Stimulated activated CD8-positive, alpha-beta memory T cell treated with anti-CD3 and anti-CD28 coated beads, Interleukin-15, amount 100 ng/mL, for 24 hours (primary cell): ENCODE measurements around the gene SLC1A5.

ENCODE experiments used
- DNase-seq: peaks from one replicate; pipeline ENCODE4 v3.0.0-alpha.2; 2020; ENCODE audit warnings: low read depth

SLC1A5 gene

DNA sequence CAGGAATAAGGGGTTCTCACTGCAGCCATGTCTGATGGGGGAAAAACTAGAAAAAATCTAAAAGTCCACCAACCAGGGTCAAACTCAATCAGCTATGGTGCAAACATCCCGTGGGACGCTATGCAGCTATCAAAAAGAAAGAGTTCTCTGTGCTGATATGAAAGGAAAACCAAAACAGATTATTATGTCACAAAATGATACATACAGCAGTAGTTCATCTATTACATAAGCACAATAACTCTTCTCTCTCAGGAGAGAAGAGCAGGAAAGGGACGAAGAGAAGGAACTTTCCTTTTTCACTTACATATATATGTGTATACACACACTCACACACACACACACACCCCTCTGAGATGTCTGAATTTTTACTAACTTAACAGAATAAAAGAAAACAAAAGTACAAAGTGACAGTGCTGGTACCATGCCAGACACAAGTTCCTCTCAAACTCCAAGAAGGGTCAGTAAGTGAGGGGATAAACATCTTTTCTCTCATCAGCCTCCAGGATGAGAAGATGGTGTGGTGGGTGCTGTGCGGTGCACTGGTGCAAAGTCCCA lies 45.4 kb downstream of the SLC1A5 start:
- DNase-seq: no peak

DNA sequence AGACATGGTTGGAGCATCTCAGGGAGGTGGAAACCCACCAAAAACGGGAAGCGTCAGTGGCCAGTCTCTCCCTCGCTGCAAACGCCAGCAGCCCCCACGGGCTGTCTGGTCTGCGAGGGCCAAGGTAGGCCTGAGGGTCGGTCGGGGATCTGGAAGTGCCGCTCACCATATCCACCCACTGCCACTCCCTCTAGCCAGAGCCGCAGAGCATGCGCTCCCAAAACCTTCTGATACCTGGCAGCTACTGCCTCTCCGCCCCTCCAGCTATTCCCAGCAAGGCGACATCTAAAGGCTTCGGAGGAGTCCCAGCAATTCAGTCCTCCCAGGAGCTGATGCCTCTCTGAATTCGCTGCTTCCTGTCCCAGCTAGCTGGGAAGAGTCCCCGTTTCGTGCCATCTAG lies 46.9 kb downstream of the SLC1A5 start:
- DNase-seq: no peak

DNA sequence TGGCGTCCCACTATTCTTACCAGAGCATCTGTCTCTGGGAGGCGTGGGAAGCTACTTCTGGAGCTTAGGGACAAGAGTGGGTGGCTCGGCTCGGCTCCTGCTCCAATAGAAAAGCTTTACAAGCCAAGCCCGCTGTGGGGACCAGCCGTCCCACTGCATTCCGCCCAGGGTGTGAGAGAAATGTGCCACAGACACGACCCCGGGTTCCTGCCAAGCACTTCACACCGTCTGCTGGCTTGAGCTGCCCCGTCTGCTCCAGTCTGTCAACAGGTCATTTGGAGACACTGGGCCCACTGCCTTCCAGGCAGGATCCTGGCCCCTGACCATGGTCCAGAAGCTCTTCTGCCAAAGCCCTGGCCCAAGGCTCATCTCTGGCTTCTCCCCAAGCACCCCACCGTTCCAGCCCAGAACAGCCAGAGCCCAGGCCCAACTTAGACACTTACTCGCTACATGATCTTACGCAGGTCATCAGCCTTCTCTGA lies 49.1 kb downstream of the SLC1A5 start:
- no peak for DNase-seq

DNA sequence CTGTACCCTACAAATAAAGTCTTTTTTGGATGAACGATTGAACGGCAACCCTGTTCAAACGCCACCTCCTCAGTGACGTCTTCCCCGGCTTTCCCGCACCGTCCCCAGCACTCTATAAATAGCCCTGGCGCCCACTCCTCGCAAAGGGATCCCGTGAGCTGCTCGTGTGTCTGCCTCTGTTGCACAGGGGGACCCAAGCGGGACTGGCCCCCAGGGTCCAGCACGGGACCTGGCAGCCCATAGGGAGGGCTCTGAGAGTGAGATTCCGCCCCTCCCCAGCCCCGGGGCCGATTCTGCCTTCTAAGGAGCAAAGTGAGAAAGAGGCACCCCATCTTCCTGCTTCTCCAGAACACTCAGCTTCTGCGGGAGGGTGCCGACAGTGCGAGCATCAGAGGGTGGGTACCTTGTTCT lies 50.6 kb downstream of the SLC1A5 start:
- no peak for DNase-seq

DNA sequence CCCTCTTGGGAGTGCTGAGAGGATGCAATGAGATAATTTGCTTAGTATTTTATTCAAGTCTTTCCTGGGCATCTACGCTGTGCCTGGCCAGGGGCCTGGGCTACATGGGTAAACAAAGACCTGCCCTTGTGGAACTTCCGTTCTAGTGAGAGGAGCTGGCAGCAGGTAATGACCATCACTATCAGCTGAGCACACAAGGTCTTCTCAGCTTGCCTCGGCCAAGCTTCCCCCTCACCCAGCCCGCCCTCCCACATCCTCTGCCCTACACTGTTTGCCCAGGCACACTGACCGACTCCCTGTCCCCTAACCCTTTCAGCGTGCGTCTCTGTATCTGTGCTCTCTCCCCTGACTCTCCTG lies 51.1 kb downstream of the SLC1A5 start:
- no peak for DNase-seq

DNA sequence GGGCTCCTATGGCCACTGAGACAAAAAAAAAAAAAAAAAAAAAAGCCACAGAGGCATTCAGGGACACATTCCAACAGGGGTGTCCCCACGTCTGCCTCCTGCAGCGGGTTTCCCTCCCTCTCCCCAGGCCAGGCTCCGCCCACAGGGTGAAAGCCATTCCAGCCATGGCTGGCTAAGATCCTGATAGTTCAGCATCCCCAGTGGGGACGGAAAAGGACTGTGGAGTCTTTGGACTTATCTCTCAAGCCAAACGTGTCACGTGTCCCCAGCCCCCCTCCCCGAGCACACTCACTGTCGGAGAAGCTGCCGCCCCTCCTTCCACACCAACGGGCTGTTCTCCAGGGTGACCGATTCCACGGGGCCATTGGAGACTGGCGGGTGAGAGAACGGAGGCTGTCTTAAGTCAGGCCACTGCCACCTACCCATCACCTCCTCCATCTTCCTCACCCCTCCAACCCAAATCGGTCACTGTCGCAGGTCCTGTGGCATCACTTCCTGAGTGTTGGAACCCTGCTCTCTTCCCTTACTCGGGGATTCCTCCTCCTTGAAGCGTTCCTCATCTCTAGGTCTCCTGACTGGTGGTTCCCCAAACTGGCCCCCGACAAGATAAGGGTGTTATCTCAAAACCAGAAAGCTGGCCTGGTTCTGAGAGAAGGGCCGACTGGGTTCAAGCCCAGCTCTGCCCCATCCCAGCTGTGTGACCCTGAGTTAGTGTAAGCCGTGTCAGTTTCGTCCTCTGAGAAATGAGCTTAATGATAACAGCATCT lies 51.7 kb downstream of the SLC1A5 start:
- DNase-seq: no peak

DNA sequence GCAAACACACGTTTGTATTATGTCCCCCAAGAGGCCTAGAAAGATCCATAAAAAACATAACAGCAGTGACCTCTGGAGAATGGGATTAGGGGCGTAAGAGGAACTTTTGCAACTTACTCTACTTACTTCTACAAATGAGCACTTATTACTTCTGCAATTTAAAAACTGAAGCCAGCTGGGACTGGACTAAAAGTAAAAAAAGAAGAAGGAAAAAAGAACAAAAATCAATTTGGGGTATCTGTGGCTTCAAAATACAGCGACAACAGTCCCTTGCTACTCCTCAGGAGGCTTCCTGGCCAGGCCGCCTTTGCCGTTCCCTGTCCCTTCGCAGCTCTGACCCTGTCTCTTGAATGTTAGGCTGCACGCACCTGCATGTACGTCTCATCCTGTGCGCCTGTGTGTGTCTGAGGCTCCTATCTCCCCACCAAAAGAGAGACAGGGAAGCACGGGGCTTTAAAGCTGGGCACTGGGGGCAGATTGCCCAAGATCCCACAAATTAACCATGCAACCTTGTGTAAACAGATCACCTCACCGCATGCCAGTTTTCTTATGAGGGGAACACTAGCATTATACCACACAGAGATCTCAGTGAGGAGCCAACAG lies 54.6 kb downstream of the SLC1A5 start:
- DNase-seq: no peak

DNA sequence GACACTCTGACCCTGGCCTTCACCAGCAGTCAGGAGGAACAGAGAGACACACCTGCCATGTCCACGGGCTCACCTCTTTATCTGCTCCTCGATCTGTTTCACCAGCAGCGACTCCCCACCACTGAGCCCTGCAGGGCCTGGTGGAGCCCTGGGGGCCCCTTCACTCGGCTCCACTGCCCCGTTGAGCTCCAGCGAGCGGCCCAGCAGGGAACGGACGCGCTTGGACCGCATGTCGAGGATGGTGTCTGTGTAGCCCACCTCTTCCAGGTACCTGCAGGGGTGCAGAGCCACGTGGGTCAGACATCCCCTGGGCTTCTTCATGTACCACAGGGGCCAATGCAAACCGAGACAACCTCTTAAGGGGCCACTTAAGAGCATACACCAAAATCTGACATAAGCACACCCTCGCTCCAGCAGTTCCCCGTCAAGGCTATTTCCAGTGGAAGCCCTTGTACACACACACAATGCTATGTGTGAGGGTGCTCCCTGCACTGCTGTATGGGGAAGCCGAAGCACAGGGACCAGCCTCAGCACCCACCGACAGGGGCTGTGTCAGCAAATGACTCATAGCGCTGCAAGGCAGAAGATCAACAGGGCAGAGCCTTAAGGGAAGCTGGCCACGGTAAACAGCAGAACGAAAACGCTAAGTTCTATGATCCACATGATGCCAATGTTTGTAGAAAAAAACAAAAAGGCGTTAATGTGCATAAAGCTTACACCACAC lies 55.3 kb downstream of the SLC1A5 start:
- DNase-seq: no peak

DNA sequence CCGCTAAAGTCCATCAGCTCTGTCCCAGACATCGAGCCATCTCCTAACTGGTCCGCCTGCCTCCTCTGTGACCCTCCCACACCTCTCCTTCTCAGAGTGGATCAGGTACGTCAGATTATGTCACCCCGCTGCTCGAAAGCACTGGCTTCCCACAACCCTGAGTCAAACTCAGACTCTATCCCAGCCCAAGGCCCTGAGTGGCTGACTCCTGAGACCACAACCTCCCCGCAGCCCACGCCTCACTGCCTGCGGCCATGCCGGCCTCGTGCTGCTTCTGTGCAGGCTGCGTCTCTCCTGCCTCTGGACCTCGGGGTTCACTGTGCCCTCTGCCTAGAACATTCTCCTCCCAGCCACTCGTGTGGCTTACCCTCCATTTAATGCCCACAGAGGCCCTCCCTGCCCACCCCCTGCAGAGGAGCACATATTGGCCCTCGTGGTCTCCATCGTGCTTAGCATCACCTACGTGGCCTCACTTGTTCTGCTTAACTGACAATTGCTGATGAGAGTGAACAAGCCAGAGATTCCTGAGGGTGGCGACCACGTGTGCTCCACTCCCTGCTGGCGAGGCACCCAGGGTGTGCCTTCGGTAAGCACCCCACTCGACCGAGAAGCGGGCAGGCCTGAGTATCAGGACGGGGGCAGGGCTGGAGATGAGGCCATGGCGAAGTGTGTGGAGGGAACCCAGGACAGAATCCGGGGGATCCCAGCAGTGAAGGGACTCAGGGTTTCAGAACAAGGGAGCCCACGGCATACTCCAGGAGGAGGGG lies 56.0 kb downstream of the SLC1A5 start:
- DNase-seq: no peak

DNA sequence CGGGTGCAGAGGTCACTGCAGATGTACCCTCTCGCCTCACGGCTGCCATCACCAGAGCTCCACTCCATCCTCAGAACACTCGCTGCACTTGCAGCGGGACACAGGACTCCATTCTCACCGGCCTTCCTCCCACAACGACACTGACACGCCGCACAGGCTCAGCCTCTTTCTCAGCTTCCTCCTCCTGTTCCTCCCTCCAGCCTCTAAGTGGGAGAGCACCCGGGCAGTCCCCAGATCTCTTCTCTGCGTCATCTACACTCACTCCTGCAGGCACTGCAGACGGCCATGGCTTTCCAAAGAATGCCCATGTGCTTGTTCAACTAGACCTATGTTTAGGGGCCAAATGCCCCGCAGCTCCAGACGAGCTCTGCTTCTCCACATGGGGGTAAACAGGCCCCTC lies 56.8 kb downstream of the SLC1A5 start:
- no peak for DNase-seq

DNA sequence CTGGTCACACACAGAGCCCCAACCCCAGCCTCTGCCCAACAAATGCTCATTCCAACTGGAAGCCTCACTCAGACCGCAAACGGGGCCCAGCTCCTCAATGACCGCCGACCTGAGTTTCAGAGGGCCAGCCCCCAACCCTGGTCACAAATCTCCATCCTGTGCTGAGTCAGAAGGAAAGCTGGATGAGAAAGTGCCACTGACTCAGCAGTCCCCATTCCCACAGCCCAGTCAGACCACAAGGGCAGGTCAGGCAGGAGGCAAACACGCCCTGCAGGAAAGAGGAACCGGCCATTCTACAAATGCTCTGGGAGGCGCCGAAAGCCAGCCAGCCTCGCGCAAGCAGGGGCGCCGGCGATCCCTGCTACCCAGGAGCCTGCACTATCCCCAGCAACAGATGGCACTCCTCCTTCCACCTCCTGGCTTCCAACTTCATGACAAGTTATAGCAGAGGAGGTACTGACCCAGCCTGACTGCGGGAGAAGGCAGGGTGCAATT lies 57.3 kb downstream of the SLC1A5 start:
- DNase-seq: no peak

DNA sequence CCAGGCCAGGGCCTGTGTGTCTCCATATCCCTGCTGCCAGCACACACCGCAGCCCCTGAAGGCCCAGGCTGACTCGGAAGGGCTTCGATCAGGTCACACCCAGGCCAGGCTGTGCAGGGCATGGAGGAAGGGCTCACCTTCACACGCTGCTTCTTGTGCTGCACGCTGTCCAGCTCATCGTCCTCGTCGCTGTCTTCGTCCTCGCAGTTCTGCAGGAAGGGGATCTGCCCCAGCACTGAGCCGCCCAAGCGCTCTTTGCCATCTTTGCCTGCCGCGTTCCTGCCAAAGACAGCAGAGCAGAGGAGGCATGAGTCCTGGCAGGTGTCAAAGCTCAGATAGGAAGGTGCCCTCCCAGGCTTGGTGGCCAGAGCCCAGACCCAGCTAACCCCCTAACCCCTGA lies 57.8 kb downstream of the SLC1A5 start:
- no peak for DNase-seq

DNA sequence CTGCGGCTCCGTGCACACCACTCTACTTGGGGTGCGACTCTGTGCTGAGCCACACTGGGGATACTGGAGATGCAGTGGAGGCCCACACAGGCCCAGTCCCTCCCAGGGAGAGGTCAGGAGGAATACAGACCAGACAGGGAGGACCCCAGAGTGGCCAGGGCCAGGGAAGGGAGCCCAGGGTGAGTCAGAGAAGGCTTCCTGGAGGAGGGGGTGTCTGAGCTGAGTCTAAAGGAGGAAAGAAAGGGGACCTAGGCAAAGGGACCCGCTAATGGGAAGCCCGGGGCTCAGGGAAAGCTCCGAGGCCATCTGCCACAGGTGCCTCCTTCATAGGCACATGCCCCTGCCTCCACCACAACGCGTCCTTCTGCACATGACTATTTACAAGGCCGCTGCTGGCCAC lies 58.2 kb downstream of the SLC1A5 start:
- no peak for DNase-seq

DNA sequence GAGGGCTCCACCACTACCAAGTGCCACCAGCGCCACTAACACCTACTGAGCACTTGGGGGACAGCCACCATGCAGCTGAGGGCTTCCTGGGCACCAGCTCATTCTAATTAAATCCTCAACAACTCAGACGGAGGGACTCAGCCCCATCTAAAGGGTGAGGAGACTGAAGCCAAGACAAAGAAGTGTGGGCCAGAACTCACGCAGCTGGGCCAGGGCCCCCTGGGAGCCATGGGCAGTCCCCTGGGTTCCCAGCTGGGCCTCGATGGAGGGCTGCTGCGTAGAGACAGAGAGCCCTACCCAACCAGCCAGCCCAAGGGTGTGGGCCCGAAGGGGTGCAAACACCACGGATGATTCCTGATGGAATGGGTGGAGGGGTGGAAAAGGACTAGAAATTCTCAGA lies 58.7 kb downstream of the SLC1A5 start:
- DNase-seq: no peak

DNA sequence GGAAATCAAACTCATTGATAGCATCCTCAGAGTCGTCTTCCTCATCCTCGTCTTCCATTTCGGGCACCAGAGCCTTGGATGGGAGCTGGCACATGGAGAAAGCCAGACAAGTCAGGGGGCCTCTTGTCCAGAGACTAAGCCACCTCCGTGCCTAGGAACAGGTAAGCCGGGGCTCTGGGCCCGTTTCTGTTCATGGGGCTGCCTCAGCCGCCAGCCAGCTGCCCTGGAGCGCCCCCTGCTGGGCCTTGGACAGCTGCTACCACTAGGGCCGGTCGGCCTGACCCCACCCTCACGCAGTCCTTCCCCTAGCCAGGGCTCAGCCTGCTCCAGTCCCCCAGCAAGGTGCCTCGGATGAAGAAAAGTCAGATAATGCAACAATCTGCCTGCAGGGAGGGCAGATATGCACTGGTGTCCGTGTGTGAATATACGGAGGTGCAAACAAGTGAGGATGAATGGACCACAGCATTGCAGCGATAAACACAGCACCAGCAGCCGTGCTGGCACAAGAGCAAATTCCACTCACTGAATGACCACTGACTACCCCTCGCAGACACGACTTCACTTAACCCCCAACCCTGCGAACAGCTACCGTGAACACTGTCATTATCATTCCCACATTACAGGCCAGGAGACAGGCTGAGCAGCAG lies 59.6 kb downstream of the SLC1A5 start:
- peak; percentile 73 for DNase-seq

DNA sequence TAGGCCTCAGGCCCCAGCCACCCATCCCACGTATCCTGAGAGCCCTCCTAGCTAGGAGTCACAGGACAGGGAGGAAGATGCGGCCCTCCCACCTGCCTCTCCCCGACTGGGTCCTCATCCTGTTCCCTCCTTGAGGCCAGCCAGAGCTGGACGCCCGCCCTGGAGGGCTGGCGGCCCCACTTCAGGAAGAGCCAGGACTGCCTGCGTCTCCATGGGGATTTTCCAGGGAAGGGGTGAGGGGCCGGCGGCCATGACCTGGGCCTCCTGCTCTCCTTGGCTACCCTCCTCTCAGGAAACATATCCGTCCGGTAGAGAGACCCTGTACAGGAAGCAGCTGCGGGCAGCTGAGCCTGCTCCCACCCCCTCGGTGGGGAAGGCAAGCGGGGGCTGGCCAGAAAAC lies 60.2 kb downstream of the SLC1A5 start:
- DNase-seq: no peak

DNA sequence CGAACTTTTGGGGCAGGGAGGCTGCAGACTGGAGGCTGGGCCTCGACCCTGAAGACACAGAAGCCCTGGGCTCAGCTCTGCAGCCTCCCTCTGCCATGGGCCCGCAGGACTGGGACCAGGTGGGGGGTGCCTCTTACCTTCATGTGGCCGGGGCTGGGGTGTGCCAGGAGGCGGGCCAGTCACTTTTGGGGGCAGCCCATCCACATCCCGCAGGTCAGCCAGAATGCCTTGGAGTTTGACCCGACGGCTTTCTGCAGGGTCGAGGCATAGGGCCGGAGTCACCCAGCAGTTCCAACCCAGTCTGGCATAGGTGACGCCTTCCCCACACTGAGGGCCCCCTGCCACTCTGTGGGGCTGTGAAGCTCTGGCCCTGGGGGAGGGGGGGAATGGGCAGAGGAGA lies 60.6 kb downstream of the SLC1A5 start:
- no peak for DNase-seq

DNA sequence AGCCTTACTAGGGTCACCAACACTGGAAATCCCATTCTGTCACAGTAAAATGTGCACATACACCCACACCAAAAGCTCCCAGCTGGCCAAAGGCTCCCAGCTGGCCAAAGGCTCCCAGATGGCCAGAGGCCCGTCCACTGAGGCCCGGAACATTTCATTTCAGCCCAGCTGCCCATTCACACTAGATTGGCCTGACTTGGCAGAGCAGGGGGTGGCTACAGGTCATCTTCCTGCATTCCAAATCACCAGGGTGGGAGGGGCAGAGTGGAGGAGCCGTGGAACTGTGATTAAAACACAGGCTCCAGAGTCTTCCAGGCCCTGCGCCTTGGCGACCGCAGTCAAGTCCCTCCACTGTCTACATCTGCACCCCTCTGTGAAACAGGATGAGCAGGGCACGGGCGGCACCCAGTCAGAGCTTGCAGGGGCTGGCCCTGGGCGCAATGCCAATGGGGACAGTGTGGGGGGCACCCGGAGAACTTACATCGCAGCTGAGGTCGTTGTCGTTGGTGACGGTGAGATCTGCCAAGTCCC lies 61.4 kb downstream of the SLC1A5 start:
- DNase-seq: no peak

DNA sequence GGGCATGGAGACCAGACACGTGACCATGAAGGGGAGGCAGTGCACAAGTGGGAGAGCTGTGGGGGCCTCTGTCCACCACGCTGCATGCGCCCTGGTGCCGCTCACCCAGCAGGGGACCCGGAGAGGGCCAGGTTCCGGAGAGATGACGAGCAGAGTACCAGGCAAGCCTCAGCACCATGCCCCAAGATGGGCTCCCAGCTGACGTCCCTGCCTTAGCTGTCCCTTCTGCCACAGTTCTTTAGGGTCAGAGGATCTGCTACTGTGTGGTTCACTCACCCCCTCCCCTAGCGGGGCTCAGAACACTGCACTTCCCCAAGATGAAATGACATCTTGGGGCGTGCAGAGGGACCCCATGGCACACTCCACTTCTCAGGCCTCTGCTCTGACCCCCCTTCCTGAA lies 61.8 kb downstream of the SLC1A5 start:
- no peak for DNase-seq

DNA sequence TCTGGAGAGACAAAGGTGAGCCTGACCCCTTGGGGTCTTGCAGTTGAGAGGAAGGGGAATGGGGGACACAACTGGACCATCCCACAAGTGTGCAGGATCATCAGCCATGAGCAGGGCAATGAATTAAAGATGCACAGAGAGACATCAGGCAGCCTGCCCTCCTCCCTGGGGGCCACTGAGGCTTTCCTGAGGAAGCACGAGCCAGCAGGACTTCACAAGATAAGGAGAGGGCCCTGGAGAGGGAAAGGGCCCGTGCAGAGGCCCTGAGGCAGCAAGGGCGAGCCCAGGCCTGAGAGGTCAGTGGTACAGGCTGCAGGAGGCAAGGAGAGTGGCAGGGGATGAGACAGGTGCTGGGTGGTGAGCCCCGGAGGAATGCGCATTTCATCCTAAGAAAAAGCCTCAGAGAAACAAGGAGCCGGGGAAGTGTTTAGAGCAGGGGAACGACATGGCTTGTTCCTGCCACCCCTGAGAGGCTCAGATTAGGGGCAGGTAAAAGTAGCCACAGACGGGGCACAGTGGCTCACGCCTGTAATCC lies 62.5 kb downstream of the SLC1A5 start:
- DNase-seq: no peak
